HG03064 (cell line): ENCODE measurements around the gene FAM118B.
"Not testable (repeated sequence)": the region's sequence is repeated elsewhere in the genome, so short reads cannot be mapped to it uniquely, and the experiment has no call there.

Experiments used
- ATAC-seq: cut with Tn5 transposase; IDR thresholded peaks from one replicate; pipeline ENCODE4 v1.9.1; 2021; ENCODE audit warnings: low read depth; ENCODE audit not compliant: unreplicated experiment

The FAM118B gene

DNA sequence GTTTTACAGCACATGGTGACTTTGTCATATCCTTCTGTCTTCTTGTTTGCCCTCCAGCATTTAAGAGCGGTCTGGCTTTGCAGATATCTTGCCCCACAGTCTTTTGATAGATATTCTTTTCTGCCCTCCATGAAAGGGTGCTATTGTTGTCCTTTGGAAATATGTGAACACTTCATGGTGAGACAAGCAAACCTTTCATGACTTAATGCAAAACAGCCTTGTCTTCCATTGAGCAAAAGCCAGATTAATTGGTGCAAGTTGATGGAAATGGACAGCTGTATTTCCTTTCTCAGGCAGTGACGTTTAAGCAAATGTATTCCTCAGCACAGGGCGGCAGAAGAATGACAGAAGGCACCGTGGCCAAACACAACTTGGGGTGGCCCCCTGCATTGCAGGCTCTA is 96.7 kb downstream of the FAM118B start:
- ATAC-seq = no peak

DNA sequence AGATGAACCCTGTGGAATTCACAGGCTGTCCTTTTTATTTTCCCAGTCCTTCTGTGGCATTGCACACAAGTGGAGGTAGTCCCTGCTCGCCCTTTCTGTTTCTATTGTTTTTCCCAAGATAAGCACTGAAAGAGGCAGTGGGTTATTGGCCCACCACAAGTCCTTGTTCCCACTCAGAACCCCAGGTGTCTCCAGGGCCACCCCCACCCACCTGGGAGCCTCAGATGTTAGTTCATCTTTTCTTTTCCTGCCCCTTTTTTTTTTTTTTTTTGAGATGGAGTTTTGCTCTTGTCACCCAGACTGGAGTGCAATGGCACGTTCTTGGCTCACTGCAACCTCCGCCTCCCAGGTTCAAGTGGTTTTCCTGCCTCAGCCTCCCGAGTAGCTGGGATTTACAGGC is 97.2 kb downstream of the FAM118B start:
- ATAC-seq = not testable (repeated sequence)

DNA sequence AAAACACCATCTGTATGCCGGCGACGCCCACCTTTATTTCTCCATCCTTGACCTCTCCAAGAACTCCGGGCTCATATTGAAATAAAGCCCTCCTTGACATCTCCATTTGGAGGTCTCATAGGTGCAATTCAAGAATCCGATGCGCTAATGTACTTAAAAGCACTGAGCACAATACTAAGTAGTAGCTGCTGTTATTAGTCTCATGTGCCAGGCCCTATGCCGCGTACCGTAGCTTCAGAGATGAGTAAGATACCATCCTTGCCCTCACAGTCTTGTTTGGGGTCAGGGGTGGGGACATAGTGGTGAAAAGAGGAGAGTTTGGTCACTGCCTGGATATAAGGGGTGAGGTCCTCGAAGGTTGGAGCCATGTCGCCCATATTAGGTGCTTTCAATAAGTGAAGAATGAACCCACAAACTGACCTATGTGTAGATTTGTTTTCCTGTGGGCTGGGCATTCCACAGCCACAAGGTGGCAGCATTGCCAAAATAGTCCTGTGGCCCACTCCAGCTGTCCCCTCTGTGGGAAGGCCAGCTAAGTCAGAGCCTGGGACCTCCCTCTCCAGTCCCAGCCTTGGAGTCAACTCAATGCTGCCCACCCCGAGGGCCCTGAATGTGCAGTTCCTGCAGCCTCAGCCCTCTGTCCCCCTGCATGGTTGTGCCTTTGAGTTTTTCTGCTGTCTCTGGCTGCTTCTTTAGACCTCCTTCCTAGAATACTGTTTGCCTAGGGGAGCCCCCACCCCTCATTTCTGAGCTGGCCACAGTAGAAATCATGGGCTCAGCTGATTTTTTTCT is 98.8 kb downstream of the FAM118B start:
- ATAC-seq = peak; percentile 30

DNA sequence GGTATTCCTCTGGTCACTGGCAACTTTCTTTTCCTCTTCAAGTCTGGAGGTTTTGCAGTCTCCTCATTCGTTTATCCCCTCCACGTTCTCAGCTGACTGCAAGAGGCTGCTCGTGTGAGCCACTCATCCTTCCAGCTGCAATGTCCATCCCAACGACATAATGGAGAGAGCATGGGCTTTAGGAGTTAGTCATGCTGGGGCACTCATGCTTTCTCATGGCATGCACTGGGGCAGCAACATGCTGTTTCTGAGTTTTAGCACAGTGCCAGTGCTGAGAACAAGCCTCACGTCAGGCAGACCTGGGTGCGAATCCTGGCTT is 99.4 kb downstream of the FAM118B start:
- ATAC-seq = no peak

DNA sequence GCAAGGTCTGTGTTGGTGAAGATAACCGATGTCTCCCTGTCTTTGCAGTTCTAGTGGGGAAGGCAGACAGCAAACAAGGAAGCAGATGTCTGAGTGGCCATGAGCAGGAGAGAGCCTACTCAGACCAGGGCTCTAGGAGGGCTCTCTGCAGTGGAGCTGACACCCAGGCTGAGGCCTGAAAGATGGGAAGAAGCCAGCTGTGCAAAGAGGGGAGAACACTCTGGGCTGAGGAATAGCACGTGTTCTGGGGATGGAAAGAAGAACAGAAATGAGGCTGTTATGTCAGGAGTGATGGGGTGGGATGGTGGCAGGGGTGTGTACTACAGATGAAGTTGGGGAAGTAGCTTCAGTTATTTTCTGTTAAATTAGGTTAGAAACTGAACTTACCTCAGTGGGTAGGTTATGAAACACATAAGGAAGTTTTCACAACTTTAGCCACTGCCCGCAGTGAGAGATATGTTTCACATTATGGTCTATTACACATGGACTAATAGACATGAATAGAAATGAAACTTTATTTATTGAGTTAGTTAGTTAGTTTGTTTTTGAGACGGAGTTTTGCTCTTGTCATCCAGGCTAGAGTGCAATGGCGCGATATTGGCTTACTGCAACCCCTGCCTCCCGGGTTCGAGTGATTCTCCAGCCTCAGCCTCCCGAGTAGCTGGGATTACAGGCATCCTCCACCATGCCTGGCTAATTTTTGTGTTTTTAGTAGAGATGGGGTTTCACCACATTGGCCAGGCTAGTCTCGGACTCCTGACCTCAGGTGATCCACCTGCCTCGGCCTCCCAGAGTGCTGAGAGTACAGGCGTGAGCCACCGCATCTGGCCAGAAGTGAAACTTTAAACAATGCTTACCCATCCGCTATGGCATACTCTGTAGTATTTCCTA is 100.1 kb downstream of the FAM118B start:
- ATAC-seq = peak; percentile 85
